Measurements from ENCODE around the gene DENND1B.

The DENND1B gene

DNA sequence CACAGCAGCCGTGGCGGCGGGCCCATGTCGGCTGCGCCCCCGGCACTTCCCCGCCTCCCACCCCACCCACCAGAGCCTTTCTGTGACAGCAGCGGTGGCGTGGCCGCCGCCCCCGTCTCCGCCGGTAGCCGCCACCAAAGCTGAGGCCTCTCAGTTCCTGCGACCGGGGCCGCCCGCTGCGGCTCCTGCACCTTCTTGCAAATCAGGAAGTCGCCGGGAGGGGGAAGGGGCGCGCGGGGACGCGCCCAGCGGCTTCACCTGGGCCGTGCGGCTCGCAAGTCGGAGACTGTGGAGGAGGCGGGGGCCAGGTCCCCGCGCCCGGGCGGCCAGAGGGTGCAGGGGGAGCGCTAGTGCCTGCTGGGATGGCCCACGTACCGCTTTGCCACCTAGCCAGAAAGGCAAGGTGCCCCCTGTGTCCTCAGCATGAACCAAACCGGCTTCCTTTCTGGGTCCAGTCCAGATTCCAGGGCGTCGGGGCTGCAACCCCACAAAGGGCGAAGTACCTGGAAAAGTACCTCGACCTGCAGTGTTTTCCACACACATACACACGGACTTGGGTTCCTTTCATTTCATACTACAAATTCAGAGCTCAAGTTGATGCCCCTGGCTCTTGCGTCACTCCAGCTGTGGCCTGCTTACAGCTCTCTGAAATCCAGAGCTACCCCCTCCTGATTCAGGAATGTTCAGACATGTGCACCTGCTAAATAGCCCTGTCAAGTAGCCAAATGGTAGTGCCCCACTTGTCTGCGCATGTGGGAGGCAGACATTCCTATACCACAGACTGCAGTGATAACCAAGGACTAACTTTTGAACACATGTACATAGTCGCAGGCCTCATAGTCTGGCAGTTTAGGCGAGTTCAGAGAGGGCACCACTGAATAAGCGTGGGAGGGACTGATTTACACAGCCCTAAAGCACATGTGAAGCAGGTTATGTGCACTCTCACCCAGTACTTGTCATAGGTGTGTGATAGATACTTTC lies at the start of gene DENND1B:
TSS of gene DENND1B (minus strand) at position 199 of the 981 bp plus-strand sequence. CDS start 325 bp downstream, outside the sequence.
- peak; percentile 81 for ATAC-seq (ENCODE audit: insufficient read depth, low read depth)
- Histone ChIP-seq H2AFZ (ENCODE audit: low read depth, low read length) (peak within 1 kb of the TSS; percentile 89), H3K27ac (ENCODE audit: low read length) (peak within 1 kb of the TSS; percentile 79), H3K79me2 (ENCODE audit: insufficient read depth, low read length) (peaks cover 41% of the 10 kb centered on the region), H3K27me3 (ENCODE audit: insufficient read depth, low read length, poor library complexity) (no peaks in the 10 kb centered on the region), H4K20me1 (ENCODE audit: insufficient read depth, low read length) (no peaks in the 10 kb centered on the region), H3K9ac (ENCODE audit: low read depth, low read length) (peak within 1 kb of the TSS; percentile 95), H3K36me3 (ENCODE audit: insufficient read depth, low read length) (peaks cover 20% of the 10 kb centered on the region), H3K4me2 (ENCODE audit: insufficient read depth, low read length) (peak within 1 kb of the TSS; percentile 78), H3K4me3 (ENCODE audit: low read depth in 1 of 2, low read length in 2 of 2) (peak within 1 kb of the TSS; percentile 65 to 91), H3K4me1 (ENCODE audit: insufficient read depth, low read length) (peaks cover 66% of the 10 kb centered on the region), H3K9me3 (ENCODE audit: insufficient read depth, low read length, severe bottlenecking) (no peaks in the 10 kb centered on the region)
- peak; percentile 92 for DNase-seq
- TF ChIP-seq, protein P1, sequence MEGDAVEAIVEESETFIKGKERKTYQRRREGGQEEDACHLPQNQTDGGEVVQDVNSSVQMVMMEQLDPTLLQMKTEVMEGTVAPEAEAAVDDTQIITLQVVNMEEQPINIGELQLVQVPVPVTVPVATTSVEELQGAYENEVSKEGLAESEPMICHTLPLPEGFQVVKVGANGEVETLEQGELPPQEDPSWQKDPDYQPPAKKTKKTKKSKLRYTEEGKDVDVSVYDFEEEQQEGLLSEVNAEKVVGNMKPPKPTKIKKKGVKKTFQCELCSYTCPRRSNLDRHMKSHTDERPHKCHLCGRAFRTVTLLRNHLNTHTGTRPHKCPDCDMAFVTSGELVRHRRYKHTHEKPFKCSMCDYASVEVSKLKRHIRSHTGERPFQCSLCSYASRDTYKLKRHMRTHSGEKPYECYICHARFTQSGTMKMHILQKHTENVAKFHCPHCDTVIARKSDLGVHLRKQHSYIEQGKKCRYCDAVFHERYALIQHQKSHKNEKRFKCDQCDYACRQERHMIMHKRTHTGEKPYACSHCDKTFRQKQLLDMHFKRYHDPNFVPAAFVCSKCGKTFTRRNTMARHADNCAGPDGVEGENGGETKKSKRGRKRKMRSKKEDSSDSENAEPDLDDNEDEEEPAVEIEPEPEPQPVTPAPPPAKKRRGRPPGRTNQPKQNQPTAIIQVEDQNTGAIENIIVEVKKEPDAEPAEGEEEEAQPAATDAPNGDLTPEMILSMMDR (IDR thresholded peaks at IDR 0.05; ENCODE audit: borderline replicate concordance, extremely low read depth, low read length, poor library complexity, severe bottlenecking): peak; percentile 28
- TF ChIP-seq EZH2 (IDR thresholded peaks at IDR 0.05; ENCODE audit: borderline replicate concordance, low read depth, low read length, severe bottlenecking): no peak

DNA sequence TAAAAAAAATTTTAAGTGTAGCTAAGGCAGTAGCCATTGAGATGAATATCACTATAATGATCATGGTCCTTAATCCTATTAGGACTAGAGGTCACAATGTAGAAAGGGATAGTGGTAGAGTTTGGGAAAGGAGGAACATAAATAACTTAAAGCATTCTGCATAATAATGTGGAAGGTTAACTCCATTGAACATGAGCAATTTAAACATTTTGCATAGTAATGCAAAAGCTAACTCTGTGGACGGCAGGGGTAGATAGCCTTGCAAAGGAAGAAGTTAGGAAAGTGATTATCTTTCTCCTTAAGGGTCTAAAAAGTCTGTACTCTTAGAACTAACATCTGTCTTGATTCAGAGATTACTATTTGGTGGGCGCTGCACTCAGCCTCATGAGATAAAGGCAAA lies 39.0 kb upstream of the DENND1B start:
- H3K4me2 ChIP-seq (ENCODE audit: insufficient read depth, low read length): no peak overlapping the region
- H3K36me3 ChIP-seq (ENCODE audit: insufficient read depth, low read length): no peaks in the 10 kb centered on the region
- TF ChIP-seq, protein P1 (IDR thresholded peaks at IDR 0.05; ENCODE audit: borderline replicate concordance, extremely low read depth, low read length, poor library complexity, severe bottlenecking): no peak
- TF ChIP-seq EZH2 (IDR thresholded peaks at IDR 0.05; ENCODE audit: borderline replicate concordance, low read depth, low read length, severe bottlenecking): no peak
- H3K4me3 ChIP-seq (ENCODE audit: low read depth in 1 of 2, low read length in 2 of 2): no peak overlapping the region
- H3K27me3 ChIP-seq (ENCODE audit: insufficient read depth, low read length, poor library complexity): no peaks in the 10 kb centered on the region
- ATAC-seq (ENCODE audit: insufficient read depth, low read depth): no peak
- peaks cover 2% of the 10 kb centered on the region; the same call in 1 of the 2 replicates for H3K4me1 ChIP-seq (ENCODE audit: insufficient read depth, low read length)
- no peaks in the 10 kb centered on the region for H3K79me2 ChIP-seq (ENCODE audit: insufficient read depth, low read length)
- H3K9me3 ChIP-seq (ENCODE audit: insufficient read depth, low read length, severe bottlenecking): no peaks in the 10 kb centered on the region
- no peaks in the 10 kb centered on the region for H4K20me1 ChIP-seq (ENCODE audit: insufficient read depth, low read length)
- H3K9ac ChIP-seq (ENCODE audit: low read depth, low read length): no peak overlapping the region
- H3K27ac ChIP-seq (ENCODE audit: low read length): no peak overlapping the region
- H2AFZ ChIP-seq (ENCODE audit: low read depth, low read length): no peak overlapping the region
- no peak for DNase-seq

DNA sequence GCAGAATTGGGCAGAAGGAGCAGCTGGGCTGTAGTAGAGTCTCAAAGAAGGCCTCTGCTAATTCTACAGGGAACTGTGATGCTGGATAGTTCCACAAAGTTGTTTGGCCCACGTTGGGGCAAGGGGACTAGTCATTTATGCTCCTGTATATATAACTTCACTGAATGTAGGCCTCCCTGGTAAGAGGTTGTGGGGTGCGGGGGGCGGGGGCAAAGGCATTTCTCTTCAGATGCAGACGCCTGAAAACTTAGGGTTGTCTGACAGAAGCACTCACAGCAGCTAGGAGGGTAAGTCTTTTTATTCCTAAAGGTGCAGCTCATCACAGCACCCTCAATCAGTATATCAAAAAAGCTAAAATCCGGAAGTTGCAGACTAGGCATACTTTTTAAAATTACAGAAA lies 38.5 kb upstream of the DENND1B start:
- Histone ChIP-seq H4K20me1 (ENCODE audit: insufficient read depth, low read length) (no peaks in the 10 kb centered on the region), H3K27ac (ENCODE audit: low read length) (no peak overlapping the region), H3K4me1 (ENCODE audit: insufficient read depth, low read length) (peaks cover 2% of the 10 kb centered on the region; the same call in 1 of the 2 replicates), H3K4me3 (ENCODE audit: low read depth in 1 of 2, low read length in 2 of 2) (no peak overlapping the region), H3K79me2 (ENCODE audit: insufficient read depth, low read length) (no peaks in the 10 kb centered on the region), H3K9me3 (ENCODE audit: insufficient read depth, low read length, severe bottlenecking) (no peaks in the 10 kb centered on the region), H3K9ac (ENCODE audit: low read depth, low read length) (no peak overlapping the region), H2AFZ (ENCODE audit: low read depth, low read length) (no peak overlapping the region), H3K36me3 (ENCODE audit: insufficient read depth, low read length) (no peaks in the 10 kb centered on the region), H3K4me2 (ENCODE audit: insufficient read depth, low read length) (no peak overlapping the region), H3K27me3 (ENCODE audit: insufficient read depth, low read length, poor library complexity) (no peaks in the 10 kb centered on the region)
- TF ChIP-seq EZH2 (IDR thresholded peaks at IDR 0.05; ENCODE audit: borderline replicate concordance, low read depth, low read length, severe bottlenecking): no peak
- TF ChIP-seq, protein P1 (IDR thresholded peaks at IDR 0.05; ENCODE audit: borderline replicate concordance, extremely low read depth, low read length, poor library complexity, severe bottlenecking): no peak
- DNase-seq (no peak), ATAC-seq (ENCODE audit: insufficient read depth, low read depth) (no peak)
